Smooth muscle cell (in vitro differentiated cells): Measurements from ENCODE around the gene KMT5B. TPM values are rescaled to one million over a fixed set of nuclear protein-coding genes. Genes with fewer than 3 reads are reported as not detected.
"Not testable (repeated sequence)": the region's sequence is repeated elsewhere in the genome, so short reads cannot be mapped to it uniquely, and the experiment has no call there.

Experiments used
- DNase-seq: peaks from one replicate; lab custom pipeline; 2025; ENCODE audit not compliant: unreplicated experiment; lab: John Stamatoyannopoulos, UW
- H2AFZ ChIP-seq: fragments of 200-600 bp; sonication (generic); 2 replicates; pipeline ENCODE4 v1.6.0; 2016; ENCODE audit warnings: antibody characterized with exemption, low read depth, mild to moderate bottlenecking
- H3F3A ChIP-seq: fragments of 200-600 bp; sonication (generic); 2 replicates; pipeline ENCODE4 v1.6.0; 2017; ENCODE audit warnings: antibody characterized with exemption, low read depth
- H3K27ac ChIP-seq: fragments of 200-600 bp; sonication (generic); 2 replicates; pipeline ENCODE4 v1.5.1; 2016; ENCODE audit warnings: low read depth, mild to moderate bottlenecking
- H3K27me3 ChIP-seq: fragments of 200-600 bp; sonication (generic); 2 replicates; pipeline ENCODE4 v1.6.1; 2016; ENCODE audit warnings: low read depth, mild to moderate bottlenecking
- H3K36me3 ChIP-seq: fragments of 200-600 bp; sonication (generic); 2 replicates; pipeline ENCODE4 v1.5.1; 2016; ENCODE audit warnings: low read depth
- H3K4me1 ChIP-seq: fragments of 200-600 bp; sonication (generic); 2 replicates; pipeline ENCODE4 v1.5.1; 2016; ENCODE audit warnings: low read depth
- H3K4me2 ChIP-seq: fragments of 200-600 bp; sonication (generic); 2 replicates; pipeline ENCODE4 v1.6.0; 2016; ENCODE audit warnings: mild to moderate bottlenecking
- H3K4me3 ChIP-seq: fragments of 200-600 bp; sonication (generic); 2 replicates; pipeline ENCODE4 v1.5.1; 2016; ENCODE audit warnings: mild to moderate bottlenecking
- H3K79me2 ChIP-seq: fragments of 200-600 bp; sonication (generic); 2 replicates; pipeline ENCODE4 v1.6.0; 2016; ENCODE audit warnings: low read depth, mild to moderate bottlenecking
- H3K9ac ChIP-seq: fragments of 200-600 bp; sonication (generic); 2 replicates; pipeline ENCODE4 v1.6.0; 2016; ENCODE audit warnings: low read depth
- H3K9me3 ChIP-seq: fragments of 200-600 bp; sonication (generic); replicated peaks from 2 replicates; pipeline ENCODE4 v1.5.1; 2016; ENCODE audit warnings: low read depth
- H4K20me1 ChIP-seq: fragments of 200-600 bp; sonication (generic); 2 replicates; pipeline ENCODE4 v1.6.0; 2016; ENCODE audit warnings: low read depth
- WGBS: methylation state at CpG from one replicate; pipeline ENCODE4 v1.1.7; 2016; ENCODE audit warnings: low lambda C conversion rate; 5-methylcytosine and 5-hydroxymethylcytosine counted together
- polyA plus RNA-seq: library from polyadenylated mRNA; unstranded; fragments of >200 nt; fragmentation: Nextera tagmentation; extraction: Ambion mirVana; gene quantifications from 2 replicates; pipeline ENCODE4 v1.2.1, GENCODE V29; 2016
- total RNA-seq: library from RNA; depleted of rRNA; stranded (reverse); fragments of >200 nt; gene quantifications from 2 replicates; pipeline ENCODE4 v1.2.3, GENCODE V29; 2014
- TF ChIP-seq, protein P1 (sequence below): fragments of 200-600 bp; sonication (generic); IDR thresholded peaks from 2 replicates; pipeline ENCODE4 v1.5.1; 2017; ENCODE audit warnings: borderline replicate concordance, mild to moderate bottlenecking, antibody characterized with exemption; ENCODE audit not compliant: insufficient read depth, poor library complexity, severe bottlenecking

KMT5B gene
- total and polyA plus RNA-seq, 2 experiments from 2014 or later = 32.1 to 35.0 TPM

DNA sequence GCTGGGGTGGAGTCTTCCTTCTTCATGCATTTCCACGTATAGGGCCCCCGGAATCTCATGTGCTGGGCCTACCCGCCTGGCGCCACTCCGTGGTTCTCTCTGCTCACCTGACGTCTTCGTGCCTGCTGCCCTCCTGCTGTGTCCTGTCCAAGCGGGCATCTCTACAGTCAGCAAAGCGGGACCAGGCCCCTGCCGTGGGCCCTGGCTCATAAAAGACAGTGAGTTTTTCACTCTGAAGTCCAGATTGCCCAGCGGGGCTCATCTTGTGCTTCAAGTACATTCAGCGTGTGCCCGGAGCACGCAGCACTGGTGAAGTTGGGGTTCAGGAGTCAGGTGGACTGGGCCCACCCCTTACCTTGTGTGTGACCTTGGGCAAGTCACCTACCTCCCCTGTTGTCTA is 41.3 kb upstream of the KMT5B start:
- H3K4me3 ChIP-seq = no peak overlapping the region
- H4K20me1 ChIP-seq = no peaks in the 10 kb centered on the region
- H3K9ac ChIP-seq = no peak overlapping the region
- H3K4me2 ChIP-seq = no peak overlapping the region
- no peak overlapping the region for H2AFZ ChIP-seq
- WGBS = 95% methylated on average over 14 of the region's 14 CpGs
- no peaks in the 10 kb centered on the region for H3K79me2 ChIP-seq
- TF ChIP-seq, protein P1, sequence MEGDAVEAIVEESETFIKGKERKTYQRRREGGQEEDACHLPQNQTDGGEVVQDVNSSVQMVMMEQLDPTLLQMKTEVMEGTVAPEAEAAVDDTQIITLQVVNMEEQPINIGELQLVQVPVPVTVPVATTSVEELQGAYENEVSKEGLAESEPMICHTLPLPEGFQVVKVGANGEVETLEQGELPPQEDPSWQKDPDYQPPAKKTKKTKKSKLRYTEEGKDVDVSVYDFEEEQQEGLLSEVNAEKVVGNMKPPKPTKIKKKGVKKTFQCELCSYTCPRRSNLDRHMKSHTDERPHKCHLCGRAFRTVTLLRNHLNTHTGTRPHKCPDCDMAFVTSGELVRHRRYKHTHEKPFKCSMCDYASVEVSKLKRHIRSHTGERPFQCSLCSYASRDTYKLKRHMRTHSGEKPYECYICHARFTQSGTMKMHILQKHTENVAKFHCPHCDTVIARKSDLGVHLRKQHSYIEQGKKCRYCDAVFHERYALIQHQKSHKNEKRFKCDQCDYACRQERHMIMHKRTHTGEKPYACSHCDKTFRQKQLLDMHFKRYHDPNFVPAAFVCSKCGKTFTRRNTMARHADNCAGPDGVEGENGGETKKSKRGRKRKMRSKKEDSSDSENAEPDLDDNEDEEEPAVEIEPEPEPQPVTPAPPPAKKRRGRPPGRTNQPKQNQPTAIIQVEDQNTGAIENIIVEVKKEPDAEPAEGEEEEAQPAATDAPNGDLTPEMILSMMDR = no peak
- no peaks in the 10 kb centered on the region for H3K9me3 ChIP-seq
- H3K27ac ChIP-seq = no peak overlapping the region
- no peaks in the 10 kb centered on the region for H3K36me3 ChIP-seq
- no peaks in the 10 kb centered on the region for H3K27me3 ChIP-seq
- no peaks in the 10 kb centered on the region for H3K4me1 ChIP-seq
- H3F3A ChIP-seq = no peaks in the 10 kb centered on the region
- no peak for DNase-seq

DNA sequence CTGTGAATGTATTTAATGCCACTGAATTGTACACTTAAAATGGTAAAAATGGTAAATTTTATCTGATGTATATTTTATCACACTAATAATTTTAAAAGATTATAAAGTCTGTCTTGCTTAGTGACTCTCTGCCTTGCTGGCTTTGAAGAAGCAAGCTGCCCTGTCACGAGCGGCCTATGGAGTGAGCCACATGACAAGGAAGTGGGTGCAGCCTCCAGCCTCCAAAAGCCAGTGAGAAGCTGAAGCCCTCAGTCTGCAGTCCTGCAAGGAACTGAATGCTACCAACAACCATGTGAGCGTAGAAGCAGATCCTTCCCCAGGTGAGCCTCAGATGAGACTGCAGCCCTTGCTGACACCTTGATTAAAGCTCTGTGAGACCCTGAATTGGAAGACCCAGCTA is 38.7 kb upstream of the KMT5B start:
- 94% methylated on average over 3 of the region's 3 CpGs for WGBS
- Histone ChIP-seq H3K27ac (no peak overlapping the region), H3K36me3 (no peaks in the 10 kb centered on the region), H3K9me3 (no peaks in the 10 kb centered on the region), H3K9ac (no peak overlapping the region), H3K79me2 (no peaks in the 10 kb centered on the region), H3K4me2 (no peak overlapping the region), H2AFZ (no peak overlapping the region), H3F3A (no peaks in the 10 kb centered on the region), H3K27me3 (no peaks in the 10 kb centered on the region), H3K4me1 (no peaks in the 10 kb centered on the region), H4K20me1 (no peaks in the 10 kb centered on the region), H3K4me3 (no peak overlapping the region)
- TF ChIP-seq, protein P1 = no peak
- DNase-seq = no peak

DNA sequence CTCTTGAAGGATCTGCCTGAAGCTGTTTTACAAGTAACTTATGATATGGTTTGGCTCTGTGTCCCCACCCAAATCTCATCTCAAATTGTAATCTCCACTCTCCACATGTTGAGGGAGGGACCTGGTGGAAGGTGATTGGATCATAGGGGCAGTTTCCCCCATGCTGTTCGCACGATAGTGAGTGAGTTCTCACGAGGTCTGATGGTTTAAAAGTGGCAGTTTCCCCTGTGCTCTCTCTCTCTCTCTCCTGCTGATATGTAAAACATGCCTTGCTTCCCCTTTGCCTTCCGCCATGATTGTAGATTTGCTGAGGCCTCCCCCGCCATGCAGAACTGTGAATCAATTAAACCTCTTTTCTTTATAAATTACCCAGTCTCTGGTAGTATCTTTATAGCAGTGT is 31.8 kb upstream of the KMT5B start:
- H3F3A ChIP-seq, H3K79me2 ChIP-seq, H3K27ac ChIP-seq, H4K20me1 ChIP-seq, H3K9me3 ChIP-seq, H3K4me1 ChIP-seq, H3K4me2 ChIP-seq, H3K9ac ChIP-seq, DNase-seq, H3K36me3 ChIP-seq, H2AFZ ChIP-seq, H3K4me3 ChIP-seq, H3K27me3 ChIP-seq: not testable (repeated sequence)
- WGBS = 83% methylated on average over 5 of the region's 5 CpGs

DNA sequence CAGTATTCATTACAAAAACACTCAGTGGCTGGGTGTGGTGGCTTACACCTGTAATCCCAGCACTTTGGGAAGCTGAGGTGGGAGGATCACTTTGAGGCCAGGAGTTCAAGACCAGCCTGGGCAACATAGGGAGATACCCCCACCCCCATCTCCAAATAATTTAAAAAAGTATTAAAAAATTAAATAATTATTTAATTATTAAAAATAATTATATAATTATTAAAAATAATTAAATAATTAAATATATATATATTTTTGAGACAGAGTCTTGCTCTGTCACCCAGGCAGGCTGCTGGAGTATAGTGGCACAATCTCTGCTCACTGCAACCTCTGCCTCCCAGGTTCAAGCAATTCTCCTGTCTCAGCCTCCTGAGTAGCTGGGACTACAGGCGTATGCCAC is 30.8 kb upstream of the KMT5B start:
- not testable (repeated sequence) for H3K4me3 ChIP-seq, H3K27me3 ChIP-seq, H3K36me3 ChIP-seq, H2AFZ ChIP-seq, H3F3A ChIP-seq, DNase-seq, H3K4me2 ChIP-seq, H3K9me3 ChIP-seq, H3K27ac ChIP-seq, H3K9ac ChIP-seq, H3K79me2 ChIP-seq, H4K20me1 ChIP-seq, H3K4me1 ChIP-seq
- 100% methylated on average over 1 of the region's 1 CpG for WGBS

DNA sequence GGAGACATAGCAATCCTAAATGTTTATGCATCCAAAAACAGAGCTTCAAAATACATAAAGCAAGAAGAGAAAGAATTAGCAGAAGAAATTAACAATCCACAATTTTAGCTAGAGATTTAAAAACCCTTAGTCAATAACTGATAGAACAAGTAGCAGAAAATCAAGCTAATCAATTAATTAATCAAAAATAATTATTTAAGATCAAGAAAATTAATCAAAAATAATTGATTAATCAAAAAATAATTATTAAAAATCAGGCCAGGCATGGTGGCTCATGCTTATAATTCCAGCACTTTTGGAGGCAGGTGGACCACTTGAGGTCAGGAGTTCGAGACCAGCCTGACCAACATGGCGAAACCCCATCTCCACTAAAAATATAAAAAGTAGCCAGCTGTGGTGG is 29.5 kb upstream of the KMT5B start:
- 100% methylated on average over 2 of the region's 2 CpGs for WGBS
- no peak overlapping the region for H3K4me3 ChIP-seq
- TF ChIP-seq, protein P1 = no peak

More for the DNA sequence above, 29.5 kb upstream of the KMT5B start:
- Histone ChIP-seq H3K79me2 (no peaks in the 10 kb centered on the region), H3K9me3 (no peaks in the 10 kb centered on the region), H3K4me2 (no peak overlapping the region), H3K27ac (no peak overlapping the region), H3K4me1 (no peaks in the 10 kb centered on the region), H3K9ac (no peak overlapping the region), H2AFZ (no peak overlapping the region), H3F3A (no peaks in the 10 kb centered on the region), H3K36me3 (no peaks in the 10 kb centered on the region), H4K20me1 (no peaks in the 10 kb centered on the region), H3K27me3 (no peaks in the 10 kb centered on the region)
- no peak for DNase-seq
